ENCODE data around the gene BLM.
"Not testable (repeated sequence)": the region's sequence is repeated elsewhere in the genome, so short reads cannot be mapped to it uniquely, and the experiment has no call there.

The BLM gene

DNA sequence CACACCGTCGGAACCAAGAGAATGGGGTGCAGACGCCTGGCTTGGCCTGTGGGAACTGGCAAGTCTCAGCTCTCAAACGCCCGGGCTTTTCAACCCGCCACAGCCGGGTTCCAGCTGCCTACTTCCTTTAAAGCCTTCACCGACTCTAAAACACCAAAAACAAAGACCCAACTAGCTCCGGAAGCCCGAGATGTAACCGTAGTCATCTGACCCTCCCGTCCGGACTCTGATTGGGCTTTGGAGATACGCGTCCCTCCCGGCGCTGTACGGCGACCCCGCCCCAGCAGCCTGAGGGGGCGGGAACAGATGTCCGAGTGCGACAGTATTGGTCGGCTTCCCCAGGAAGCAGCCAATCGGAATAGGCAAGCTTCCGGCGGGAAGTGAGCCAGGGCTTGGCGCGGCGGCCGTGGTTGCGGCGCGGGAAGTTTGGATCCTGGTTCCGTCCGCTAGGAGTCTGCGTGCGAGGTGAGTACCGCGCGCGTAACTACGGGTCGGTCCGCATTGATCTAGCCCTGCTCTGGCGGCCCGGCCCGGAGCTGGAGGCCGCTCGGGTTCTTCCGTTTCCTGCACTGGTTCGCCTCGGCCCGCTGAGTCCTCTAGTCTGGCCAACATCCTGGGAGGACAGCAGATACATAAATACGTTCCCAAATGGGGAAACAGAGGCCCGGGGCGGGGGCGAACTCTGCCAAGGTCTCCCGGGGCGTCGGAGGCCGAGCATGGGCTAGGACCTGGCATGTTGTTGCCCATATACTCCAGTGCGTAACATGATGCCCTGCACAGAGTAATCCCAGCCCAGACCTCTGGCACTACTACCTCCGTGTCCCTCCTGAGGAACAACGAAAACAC, at the start of gene BLM:
Gene BLM, plus strand, starts transcription at position 371 of the 846 bp plus-strand sequence. CDS start 30,047 bp downstream, outside the sequence.
- DNase-seq: peak; percentile 98

DNA sequence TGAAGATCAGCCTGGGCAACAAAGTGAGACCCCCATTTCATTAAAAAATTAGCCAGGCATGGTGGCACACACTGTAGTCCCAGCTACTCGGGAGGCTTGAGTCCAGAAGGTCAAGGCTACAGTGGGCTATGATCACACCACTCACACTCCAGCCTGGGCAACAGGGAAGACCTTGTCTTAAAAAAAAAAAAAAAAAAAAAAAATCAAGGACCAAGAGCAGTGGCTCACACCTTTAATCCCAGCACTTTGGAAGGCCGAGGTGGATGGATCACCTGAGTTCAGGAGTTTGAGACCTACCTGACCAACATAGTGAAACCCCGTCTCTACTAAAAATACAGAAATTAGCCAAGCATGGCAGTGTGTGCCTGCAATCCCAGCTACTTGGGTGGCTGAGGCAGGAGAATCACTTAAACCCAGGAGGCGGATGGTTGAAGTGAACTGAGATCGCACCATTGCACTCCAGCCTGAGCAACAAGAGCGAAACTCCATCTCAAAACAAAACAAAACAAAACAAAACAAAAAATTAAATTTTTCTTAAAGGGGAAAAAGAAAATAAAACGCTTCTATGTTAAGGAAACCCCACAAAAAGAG, 49.3 kb upstream of the BLM start:
- DNase-seq: not testable (repeated sequence)

DNA sequence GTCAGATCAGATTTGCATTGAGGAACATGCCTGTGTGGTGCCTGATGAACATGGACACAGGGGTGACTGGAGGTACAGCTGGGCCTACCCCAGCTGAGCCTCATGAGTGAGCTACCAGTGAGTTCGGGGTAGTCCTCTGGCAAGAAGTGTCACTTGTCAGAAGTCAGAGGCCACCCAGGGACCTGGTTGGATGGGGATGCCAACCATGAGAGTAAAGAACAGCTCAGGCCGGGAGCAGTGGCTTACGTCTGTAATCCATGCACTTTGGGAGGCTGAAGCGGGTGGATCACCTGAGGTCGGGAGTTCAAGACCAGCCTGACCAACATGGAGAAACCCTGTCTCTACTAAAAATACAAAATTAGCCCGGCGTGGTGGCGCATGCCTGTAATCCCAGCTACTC, 46.5 kb upstream of the BLM start:
- DNase-seq: not testable (repeated sequence)

DNA sequence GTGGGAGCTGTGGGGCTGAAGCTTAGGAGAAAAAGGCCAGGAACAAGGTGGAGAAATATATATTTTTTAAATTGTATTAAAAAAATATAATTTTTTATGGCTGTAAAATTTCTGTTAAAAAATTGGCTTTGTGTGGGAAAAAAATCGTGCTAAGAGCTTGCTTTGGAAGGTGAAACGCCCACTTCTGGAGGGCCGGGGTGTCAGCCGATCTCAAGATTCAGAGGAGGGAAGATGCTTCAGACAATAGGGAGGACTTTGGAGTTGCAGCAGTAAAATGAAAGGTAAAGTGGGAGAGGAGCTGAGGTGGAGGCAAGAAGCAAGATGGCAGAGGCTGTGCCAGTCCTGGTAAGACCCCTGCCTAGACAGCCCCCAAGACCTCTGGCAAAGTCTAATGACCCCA, 45.9 kb upstream of the BLM start:
- DNase-seq: no peak

DNA sequence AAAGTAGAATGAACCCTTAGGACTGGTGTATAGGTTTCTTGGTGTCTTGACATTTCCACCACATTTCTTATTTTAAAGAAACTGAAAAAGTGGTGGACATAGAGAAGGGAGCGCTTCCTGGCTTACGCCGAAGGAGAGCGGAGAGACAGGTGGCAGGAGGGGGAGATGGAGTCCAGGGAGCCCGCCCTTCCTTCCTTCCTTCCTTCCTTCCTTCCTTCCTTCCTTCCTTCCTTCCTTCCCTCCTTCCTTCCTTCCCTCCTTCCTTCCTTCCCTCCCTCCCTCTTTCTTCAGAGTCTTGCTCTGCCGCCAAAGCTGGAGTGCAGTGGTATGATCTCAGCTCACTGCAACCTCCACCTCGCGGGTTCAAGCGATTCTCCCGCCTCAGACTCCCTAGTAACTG, 43.8 kb upstream of the BLM start:
- DNase-seq: not testable (repeated sequence)

DNA sequence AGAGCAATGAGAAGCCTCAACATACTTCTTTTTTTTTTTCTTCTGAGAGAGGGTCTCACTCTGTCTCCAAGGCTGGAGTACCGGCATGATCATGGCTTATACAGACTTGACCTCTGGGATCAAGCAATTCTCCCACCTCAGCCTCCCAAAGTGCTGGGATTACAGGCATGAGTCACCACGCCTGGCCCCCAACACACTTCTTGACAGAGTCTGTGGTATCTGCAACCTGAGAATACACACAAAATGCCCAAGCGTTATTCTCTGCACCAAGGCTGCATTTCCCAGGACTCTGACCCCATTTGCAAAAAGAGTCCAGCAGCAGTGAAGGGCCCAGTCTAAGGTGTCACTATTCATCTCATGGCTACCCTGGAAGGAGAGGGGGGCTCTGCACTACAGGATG, 42.7 kb upstream of the BLM start:
- no peak for DNase-seq

DNA sequence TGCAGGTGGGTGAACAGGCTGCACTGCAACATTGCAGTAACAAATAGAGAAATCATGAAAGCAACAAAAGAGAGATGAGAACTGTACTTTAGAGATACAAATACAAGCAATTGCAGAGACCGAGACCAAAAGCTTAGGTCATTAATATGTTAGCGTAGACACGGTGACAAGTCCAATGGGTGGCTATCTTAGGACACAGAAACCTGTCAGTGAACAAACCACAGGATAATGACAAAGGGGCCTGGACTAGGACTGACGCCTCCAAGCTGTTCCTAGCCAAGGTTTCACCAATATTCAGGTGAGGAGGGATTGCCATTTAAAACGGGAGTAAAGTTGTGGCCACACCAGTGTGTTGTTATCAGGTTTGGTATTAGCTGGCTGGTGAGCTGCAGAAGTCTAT, 41.7 kb upstream of the BLM start:
- no peak for DNase-seq

DNA sequence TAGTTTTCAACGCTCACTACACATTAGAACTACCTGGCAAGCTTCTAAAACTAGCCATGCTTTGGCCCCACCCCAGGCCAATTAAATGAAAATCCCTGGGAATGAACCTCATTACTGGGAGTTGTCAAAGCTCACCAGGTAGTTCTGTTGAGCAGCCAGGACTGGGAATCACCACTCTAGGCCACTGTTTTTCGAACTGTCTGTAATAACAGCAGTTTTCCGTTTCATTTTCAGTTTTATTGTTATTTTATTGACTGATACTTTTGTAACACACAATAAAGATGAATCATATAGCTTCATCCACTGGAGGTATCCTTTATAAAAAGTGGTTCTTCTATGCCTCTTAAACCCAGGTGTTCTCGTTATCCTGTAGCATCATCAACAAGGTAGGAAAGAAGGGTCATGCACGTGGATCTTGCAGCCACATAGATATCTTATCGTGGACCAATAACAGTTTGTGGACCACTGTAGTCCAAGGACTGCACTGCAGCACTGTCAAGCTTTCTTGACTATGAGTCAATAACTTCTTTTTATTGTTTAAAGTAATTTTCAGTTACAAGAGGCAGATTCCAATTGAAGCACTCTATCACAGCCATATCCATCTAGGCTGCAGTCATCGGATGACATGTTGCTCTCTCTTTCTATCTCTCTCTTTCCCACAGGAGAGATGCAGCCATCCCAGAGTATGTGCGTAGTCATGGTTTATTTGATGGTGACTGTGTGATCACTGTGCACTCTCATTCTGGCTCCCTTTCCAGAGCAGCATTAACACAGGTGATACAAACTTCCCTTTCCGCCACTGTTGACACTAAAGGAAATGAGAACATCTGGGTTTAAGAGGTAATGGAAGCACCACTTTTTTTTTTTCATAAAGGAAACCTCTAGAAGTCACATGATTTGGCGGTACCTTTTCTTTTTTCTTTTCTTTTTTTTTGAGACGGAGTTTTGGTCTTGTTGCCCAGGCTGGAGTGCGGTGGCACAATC, 39.0 kb upstream of the BLM start:
- DNase-seq: no peak

DNA sequence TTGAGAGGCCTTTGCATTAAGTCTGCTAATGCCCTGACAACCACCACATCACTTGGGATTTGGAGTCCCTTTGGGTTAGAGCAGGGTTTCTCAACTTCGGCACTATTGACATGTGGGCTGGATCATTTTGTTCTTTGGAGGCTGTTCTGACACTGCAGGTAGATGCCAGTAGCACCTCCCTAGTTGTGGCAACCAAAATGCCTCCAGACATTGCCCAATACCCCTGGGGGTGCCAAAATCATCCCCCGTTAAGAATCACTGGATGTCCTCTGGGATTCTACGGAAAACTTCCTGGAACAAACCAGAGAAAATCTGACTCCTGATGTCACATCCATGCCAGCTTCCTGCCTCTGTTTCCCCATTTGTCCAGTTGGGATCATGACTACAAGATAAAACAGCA, 37.2 kb upstream of the BLM start:
- no peak for DNase-seq

DNA sequence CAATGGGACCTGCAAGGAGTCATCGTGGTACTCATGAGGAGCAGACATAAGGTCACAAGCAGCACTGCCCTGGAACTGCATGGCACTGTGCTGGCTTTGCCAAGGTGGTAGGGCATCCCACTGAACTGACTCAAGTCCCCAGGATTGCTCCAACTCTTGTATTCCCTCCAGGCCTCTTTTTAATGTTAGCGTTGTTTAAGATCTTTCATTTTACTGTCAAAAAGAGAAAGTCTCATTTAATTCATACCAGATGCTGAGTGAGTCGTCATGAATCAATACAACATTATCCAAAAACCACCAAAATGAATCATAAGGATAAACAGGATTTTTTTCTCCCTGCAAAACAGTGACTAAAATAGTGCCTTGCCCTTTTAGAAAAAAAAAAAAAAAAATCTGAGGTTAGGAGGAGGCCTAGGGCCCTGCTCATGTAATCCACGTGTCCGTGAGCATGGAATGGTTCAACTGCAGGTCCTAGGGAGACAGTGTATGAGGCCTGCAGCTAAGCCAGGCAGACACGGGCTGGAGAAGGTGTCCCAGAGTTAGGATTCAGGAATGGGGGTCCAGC, 36.7 kb upstream of the BLM start:
- DNase-seq: no peak

DNA sequence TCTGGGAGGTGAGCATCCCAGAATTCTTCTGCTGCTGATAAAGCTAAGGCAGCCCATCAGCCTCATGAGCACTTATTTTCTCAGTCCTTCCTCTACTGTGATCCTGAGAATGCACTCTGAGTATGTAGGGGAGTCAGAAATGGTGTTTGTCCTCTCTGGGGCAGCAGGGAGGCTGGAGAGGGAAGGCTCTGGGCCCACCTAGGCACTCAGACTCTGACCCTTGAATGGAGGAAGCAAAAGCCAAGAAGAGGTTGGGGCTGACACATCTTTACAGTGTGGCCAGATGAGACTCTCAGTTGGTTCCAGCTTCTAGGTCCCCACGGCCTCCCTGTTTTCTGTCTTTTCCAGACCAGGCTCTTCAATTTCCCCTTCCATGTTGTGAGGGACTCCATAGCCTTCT, 36.1 kb upstream of the BLM start:
- no peak for DNase-seq

DNA sequence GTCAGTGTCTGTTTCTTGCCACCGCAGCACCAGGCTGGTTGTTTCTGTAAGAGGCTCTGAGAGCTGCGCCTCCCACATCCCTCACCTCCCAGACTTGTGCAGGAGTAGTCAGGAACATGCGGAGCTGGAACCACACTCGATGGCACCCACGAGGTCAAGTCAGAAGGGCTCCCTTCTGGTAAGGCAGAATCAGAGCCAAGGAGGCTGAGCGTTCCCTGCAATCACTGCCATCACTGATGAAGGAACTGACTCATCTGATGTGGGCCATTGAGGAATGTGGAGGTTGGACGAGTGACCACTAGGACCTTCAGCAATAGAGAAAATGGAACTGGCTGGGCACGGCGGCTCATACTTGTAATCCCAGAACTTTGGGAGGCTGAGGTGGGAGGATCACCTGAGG, 35.7 kb upstream of the BLM start:
- DNase-seq: no peak

DNA sequence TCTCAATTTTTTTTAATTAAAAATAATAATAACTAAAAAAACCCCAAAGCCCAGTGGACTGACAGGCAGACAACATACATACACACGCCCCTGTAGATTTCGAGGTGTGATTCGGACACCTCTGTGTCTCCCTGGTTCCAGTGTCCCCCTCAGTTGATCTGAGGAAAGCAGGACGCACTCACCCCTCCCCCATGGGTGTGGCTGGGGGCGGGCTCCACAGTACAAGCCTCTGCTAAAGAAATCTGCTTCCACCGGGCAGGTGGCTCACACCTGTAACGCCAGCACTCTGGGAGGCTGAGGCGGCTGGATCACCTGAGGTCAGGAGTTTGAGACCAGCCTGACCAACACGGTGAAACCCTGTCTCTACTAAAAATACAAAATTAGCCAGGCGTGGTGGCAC, 33.8 kb upstream of the BLM start:
- DNase-seq: no peak

DNA sequence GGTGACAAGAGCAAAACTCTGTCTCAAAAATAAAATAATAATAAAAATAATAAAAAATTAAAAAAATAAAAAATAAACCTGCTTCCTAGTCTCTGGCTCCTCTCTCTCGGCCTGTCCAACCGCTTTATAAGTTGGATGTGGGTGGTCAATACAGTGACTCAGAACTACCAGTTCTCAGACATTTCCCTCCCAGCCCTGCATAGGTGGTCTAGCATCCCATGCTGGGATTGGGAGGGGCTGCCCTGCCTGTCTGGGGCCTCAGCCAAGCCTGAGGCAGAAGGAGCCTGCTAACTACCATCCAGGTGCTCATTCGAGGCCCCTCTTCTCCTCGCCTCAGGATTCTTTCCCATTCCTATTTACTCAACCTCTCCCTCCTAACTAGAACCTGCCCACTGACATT, 33.3 kb upstream of the BLM start:
- DNase-seq: no peak

DNA sequence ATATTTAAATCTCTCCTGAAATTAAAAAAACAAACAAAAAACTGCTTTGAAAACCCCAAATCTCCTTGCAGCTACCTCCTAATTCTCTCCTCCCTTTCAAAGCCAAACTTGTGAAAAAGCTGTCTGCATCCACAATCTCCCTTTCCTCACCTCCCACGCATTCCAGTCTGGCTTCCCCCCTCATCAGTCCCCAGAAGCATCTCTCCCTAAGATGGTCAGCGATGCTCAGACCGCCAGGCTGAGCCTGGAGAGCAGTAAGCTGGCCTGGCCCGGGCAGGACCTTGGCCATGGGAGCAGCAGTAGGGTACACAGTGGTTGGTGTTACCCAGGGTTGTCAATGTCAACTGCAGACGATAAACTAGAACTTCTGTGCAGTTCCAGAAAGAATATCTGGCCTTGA, 32.9 kb upstream of the BLM start:
- no peak for DNase-seq

DNA sequence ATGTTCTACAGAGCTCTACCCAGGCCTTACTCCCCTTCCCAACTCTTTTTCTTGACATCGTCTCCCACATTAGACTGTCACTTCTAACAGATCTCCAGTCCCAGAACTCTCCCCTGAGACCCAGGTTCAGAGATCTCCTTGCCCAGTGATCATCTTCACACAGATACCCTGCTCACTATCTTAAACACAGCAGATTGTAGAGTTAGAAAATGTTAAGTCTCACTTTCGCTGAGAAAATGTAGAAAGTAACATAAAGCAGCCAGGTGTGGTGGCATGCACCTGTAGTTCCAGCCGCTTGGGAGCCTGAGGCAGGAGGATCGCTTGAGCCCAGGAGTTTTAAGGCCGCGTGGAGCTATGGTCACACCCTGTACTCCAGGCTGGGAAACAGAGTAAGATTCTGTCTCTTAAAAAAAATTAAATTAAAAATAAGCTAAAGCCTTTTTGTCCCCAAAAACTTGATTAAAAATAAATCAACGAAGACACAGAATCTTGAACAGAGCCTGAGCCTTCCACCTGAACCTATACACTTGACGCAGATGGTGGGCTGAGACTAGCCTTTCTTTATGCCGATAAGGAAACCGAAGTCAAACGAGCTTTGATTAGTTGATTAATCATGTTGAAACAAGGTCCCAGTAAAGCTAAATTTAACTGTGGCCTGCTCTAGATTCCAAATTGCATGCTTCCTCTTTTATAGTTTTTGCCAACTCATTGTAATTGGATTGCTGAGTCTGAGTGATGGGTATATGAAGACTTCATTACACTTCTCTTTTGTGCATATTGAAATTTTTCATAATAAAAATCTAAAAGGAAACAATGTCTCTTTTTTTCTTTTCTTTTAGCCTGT, 31.3 kb upstream of the BLM start:
- DNase-seq: no peak

DNA sequence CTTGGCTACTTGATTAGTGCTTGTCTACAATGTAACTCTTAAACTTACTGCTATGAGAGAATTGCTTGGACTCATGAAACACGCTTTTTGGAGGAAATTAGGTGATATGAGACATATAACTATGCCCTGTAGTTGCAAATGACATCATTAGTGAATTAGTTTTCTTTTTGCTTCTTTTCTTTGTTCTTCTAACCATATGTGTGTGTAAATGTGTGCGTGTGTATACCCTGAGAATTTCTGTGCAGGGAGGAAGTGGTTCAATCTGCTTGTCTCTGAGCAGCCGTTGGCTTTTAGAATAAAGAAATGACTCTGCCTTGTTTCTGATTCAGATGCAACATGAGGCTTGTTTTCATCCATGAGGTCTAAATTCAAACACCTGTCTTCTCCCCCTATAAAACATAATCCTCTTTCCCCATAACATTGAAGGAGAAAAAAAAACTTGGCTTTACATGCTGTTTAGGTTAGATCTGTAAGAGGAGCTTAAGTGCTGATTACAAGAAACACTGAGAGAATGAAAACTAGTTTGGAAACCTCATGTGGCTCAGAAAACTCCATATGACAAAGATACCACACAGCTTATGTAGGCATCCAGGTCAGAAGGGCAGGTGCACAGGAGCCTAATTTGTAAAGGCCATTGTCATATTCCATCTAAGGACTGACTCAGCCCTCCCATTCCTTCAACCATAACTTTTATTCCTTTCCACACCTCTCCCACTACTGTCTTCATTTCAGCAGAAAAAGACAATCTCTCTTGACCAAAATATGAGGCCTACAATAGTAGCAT, 30.5 kb upstream of the BLM start:
- DNase-seq: no peak

DNA sequence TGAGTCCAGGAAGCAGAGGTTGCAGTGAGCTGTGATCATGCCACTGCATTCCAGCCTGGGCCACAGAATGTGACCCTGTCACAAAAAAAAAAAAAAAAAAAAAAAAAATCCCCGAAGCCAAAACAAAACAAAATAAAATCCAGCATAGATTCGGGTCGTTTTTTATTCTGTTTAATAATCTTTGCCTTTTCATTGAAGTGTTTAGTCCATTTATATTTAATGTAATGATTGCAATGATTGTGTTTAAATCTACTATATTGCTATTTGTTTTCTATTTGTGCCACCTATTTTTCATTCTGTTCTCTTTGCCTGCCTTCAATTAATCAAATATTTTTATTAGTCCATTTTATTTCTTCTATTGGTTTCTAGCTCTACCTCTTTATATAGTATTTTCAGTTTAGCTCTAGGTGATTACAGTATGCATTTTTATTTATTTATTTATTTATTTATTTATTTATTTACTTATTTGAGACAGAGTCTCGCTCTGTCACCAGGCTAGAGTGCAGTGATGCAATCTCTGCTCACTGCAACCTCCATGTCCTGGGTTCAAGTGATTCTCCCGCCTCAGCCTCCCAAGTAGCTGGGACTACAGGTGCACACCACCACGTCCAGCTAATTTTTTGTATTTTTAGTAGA, 27.7 kb upstream of the BLM start:
- DNase-seq: not testable (repeated sequence)

DNA sequence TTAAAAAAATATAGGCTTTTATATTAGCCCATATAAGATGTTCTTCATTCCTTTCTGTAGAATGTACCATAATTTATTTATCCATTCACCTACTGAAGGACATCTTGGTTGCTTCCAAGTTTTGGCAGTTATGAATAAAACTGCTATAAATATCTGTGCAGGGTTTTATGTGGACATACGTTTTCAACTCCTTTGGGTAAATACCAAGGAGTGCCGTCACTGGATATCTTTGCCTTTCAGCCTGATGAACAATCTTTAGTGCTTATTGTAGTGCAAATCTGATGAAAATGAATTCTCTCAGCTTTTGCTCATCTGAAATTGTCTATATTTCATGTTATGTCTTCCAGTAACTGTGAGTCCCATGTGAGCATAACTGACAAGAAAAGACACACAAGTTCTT, 26.6 kb upstream of the BLM start:
- no peak for DNase-seq

DNA sequence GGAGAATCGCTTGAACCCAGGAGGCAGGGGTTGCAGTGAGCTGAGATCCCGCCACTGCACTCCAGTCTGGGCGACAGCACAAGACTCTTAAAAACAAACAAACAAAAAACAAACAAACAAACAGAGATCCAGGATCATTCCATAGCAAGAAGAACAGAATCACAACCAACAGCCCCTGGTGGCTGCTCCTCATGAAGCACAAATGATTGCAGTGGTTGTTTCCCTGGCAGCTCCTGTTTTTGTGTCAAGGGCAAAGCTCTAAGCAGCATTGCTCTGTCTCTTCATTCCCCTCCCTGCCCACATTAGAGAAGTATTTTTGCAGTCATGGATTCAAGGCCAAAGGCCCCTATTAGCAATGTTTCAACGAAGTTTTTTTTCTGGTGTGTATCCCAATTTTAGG, 25.8 kb upstream of the BLM start:
- DNase-seq: no peak
